ENCODE data around the gene HINFP.
A peak's percentile ranks its signal among the peaks of the same experiment; 100 is the strongest.
"Not testable (repeated sequence)": the region's sequence is repeated elsewhere in the genome, so short reads cannot be mapped to it uniquely, and the experiment has no call there.

The HINFP gene

GRCh38 chr11:119155733-119156492 is 34.5 kb downstream of the HINFP start:
- DNase-seq = no peak

DNA sequence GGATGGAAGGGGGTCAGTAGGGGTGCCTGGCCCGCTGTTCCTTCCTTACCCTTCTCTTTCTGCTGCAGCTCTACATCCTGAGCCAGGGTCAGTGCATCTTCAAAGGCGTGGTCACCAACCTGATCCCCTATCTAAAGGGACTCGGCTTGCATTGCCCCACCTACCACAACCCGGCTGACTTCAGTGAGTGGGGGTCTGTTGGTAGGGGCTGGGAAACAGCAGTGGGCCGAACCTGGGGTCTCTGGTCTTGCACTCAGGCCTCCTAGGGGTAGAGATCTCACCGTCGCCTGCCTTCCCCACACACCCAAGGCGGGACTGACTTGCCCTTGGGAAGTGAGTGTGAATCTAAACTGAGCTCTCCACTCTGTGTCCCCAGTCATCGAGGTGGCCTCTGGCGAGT is 35.1 kb downstream of the HINFP start:
- DNase-seq = no peak

GRCh38 chr11:119157063-119157462 is 35.7 kb downstream of the HINFP start:
- no peak for DNase-seq

GRCh38 chr11:119158467-119158866 is 37.1 kb downstream of the HINFP start:
- no peak for DNase-seq

DNA sequence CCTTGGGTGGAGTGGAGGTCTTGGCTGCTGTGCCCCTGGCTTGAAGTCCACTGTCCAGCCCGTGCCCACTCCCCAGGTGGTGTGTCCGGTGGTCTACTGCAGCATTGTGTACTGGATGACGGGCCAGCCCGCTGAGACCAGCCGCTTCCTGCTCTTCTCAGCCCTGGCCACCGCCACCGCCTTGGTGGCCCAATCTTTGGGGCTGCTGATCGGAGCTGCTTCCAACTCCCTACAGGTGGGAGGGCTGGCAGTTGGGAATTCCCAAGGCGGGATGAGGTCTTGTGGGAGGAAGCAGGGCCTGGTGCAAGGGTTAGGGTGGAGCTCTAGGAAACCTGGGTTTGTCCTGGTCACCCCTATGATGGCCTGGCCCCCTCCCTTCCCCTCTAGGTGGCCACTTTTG is 38.8 kb downstream of the HINFP start:
- DNase-seq = no peak

GRCh38 chr11:119161871-119162270 is 40.5 kb downstream of the HINFP start:
- no peak for DNase-seq

- DNase-seq = peak in 1 of 14 donors; percentile 81
These were observed 45.1 kb downstream of the HINFP start for GRCh38 chr11:119166368-119167076.

DNA sequence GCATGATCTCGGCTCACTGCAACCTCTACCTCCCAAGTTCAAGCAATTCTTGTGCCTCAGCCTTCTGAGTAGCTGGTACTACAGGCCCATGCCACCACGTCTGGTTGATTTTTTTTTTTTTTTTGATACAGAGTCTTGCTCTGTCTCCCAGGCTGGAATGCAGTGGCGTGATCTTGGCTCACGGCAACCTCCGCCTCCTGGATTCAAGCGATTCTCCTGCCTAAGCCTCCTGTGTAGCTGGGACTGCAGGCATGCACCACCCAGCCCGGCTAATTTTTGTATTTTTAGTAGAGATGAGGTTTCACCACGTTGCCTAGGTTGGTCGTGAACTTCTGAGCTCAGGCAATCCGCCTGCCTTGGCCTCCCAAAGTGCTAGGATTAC is 45.7 kb downstream of the HINFP start:
- DNase-seq = peak in 1 of 14 donors; percentile 38

- no peak for DNase-seq
These were observed 46.6 kb downstream of the HINFP start for GRCh38 chr11:119167933-119168332.

- peak in 13 of 14 donors; percentile 27 to 76 (median 52) for DNase-seq
These were observed 47.3 kb downstream of the HINFP start, which contains the start of gene NLRX1 for GRCh38 chr11:119168471-119169281. TSS of gene NLRX1 (plus strand) at chr11:119168725. CDS start at chr11:119171404, 2,679 bp downstream.

GRCh38 chr11:119169282-119169719 is 47.9 kb downstream of the HINFP start:
- DNase-seq = peak in 4 of 14 donors; percentile 15 to 45 (median 31)

GRCh38 chr11:119172513-119172912 is 51.1 kb downstream of the HINFP start:
- DNase-seq = no peak

- DNase-seq = no peak
These were observed 52.1 kb downstream of the HINFP start for GRCh38 chr11:119173453-119173852.

DNA sequence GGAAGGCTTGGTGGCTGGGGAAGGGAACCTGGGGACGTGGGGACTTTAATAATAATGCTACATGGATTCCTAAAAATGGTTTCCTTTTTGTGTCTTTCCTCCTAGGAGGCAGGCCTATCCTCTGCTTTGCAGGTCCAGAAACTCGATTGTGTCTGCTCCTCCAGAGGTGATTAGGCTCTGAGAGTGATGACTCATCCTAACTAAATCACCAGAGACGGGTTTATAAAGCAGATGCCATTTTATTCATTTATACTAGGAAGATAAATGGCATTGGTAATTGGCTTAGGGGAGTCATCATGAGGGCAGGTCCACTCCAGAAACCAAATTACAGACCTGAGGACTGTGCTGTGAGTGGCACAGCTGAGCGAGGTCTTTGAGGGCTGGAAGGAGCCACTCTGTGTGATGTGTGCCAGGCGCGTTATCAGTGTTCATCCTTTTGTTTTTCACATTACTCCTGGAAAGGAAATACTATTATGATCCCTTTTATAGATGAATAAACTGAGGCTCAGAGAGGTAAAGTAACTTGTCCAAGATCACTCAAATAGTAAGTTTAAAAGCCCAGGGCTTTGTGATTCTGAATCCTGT is 54.2 kb downstream of the HINFP start:
- no peak for DNase-seq

- no peak for DNase-seq
These were observed 56.8 kb downstream of the HINFP start for GRCh38 chr11:119178166-119178680.

DNA sequence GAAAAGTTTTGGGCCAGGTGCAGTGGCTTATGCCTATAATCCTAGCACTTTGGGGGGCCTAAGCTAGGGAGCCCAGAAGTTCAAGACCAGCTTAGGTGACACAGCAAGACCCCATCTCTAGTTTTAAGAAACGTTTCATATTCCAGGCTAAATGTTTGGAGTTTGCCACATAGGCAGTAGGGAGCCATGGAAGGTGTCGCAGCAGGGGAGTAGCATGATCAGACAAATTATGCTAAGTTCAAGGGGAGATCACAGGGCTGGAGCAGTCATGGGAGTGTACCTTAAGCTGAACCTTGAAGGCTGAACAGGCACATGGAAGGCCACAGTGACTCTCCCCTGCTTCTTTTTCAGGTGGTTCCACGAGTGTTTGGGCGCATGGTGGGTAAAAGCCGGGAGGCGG is 58.0 kb downstream of the HINFP start:
- DNase-seq = no peak

DNA sequence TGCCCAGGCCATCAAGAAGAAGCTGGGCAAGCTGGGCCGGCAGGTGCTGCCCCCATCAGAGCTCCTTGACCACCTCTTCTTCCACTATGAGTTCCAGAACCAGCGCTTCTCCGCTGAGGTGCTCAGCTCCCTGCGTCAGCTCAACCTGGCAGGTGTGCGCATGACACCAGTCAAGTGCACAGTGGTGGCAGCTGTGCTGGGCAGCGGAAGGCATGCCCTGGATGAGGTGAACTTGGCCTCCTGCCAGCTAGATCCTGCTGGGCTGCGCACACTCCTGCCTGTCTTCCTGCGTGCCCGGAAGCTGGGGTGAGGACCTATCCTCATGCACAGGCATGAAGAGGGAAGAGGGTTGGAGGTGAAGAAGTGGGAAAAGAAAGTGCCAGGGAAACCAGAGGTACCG is 58.6 kb downstream of the HINFP start:
- DNase-seq = no peak

- DNase-seq = no peak
These were observed 59.6 kb downstream of the HINFP start for GRCh38 chr11:119180729-119181676.

- DNase-seq = no peak
These were observed 60.5 kb downstream of the HINFP start for GRCh38 chr11:119181677-119182412.

- DNase-seq = not testable (repeated sequence)
These were observed 63.0 kb downstream of the HINFP start for GRCh38 chr11:119184399-119184798.
